IMR-90 (cell line): ENCODE results near the gene KLF13. TPM values are rescaled to one million over a fixed set of nuclear protein-coding genes. Genes with fewer than 3 reads are reported as not detected.
A peak's percentile ranks its signal among the peaks of the same experiment; 100 is the strongest.

ENCODE experiments used
- ATAC-seq: fragments of 200-7000 bp; cut with Tn5 transposase; 2 replicates; pipeline ENCODE4 v1.9.1; 2020; ENCODE audit warnings: low read depth, mild to moderate bottlenecking, moderate library complexity
- BruUV-seq: library from RNA; stranded (reverse); fragments of 400-500 nt; replicated peaks from 2 replicates; lab custom pipeline; 2021; lab: Mats Ljungman, UMichigan
- CTCF ChIA-PET: fragments of 300-600 bp; formaldehyde crosslinking; extraction: SDS; loops from one replicate; lab custom pipeline; 2021; ENCODE audit warnings: antibody characterized with exemption; lab: Yijun Ruan, JAX
- POLR2A ChIA-PET: fragments of 300-600 bp; sonication (Branson Sonifier 250); formaldehyde crosslinking; loops from one replicate; lab custom pipeline; 2022; ENCODE audit warnings: antibody characterized with exemption; ENCODE audit not compliant: unreplicated experiment; lab: Charles Lee
- DNase-seq: peaks from one replicate; pipeline ENCODE4 v3.0.0; 2013
- H2AFZ ChIP-seq: replicated peaks from 2 replicates; pipeline ENCODE3; 2013; ENCODE audit warnings: low read length, mild to moderate bottlenecking; ENCODE audit not compliant: poor library complexity
- H2AK5ac ChIP-seq: 2 replicates; pipeline ENCODE4 v1.6.1; 2013; ENCODE audit warnings: low read depth, low read length, inconsistent platforms
- H2AK9ac ChIP-seq: replicated peaks from 2 replicates; pipeline ENCODE3; 2013; ENCODE audit warnings: mild to moderate bottlenecking, low read depth, low read length, moderate library complexity; ENCODE audit not compliant: poor library complexity
- H2BK120ac ChIP-seq: 2 replicates; pipeline ENCODE4 v1.6.1; 2013; ENCODE audit warnings: low read depth, low read length, inconsistent platforms
- H2BK15ac ChIP-seq: 3 replicates; pipeline ENCODE4 v1.6.1; 2013; ENCODE audit warnings: low read depth, low read length, inconsistent platforms
- H2BK20ac ChIP-seq: 2 replicates; pipeline ENCODE4 v1.6.1; 2013; ENCODE audit warnings: low read depth, mild to moderate bottlenecking, inconsistent platforms, low read length, moderate library complexity
- H2BK5ac ChIP-seq: 2 replicates; pipeline ENCODE4 v1.6.1; 2013; ENCODE audit warnings: mild to moderate bottlenecking, low read depth, low read length, inconsistent platforms; ENCODE audit not compliant: poor library complexity, severe bottlenecking
- H3K14ac ChIP-seq: replicated peaks from 2 replicates; pipeline ENCODE4 v1.6.1; 2013; ENCODE audit warnings: low read depth, low read length, inconsistent platforms
- H3K18ac ChIP-seq: 2 replicates; pipeline ENCODE4 v1.6.1; 2013; ENCODE audit warnings: low read depth, low read length, control low read depth
- H3K23ac ChIP-seq: 2 replicates; pipeline ENCODE4 v1.6.1; 2013; ENCODE audit warnings: low read depth, low read length, inconsistent platforms
- H3K27ac ChIP-seq: 2 replicates; pipeline ENCODE4 v1.5.1; 2013; ENCODE audit warnings: mild to moderate bottlenecking, control low read depth, low read length; ENCODE audit not compliant: insufficient read depth
- H3K27me3 ChIP-seq: 2 replicates; pipeline ENCODE4 v1.6.1; 2013; ENCODE audit warnings: low read length; ENCODE audit not compliant: control insufficient read depth, insufficient read depth
- H3K36me3 ChIP-seq: 2 replicates; pipeline ENCODE4 v1.6.1; 2013; ENCODE audit warnings: low read length, mixed read lengths; ENCODE audit not compliant: control insufficient read depth, insufficient read depth
- H3K4ac ChIP-seq: 2 replicates; pipeline ENCODE4 v1.6.1; 2013; ENCODE audit warnings: low read depth, low read length, inconsistent platforms
- H3K4me1 ChIP-seq: 2 replicates; pipeline ENCODE4 v1.6.1; 2013; ENCODE audit warnings: low read length, mixed read lengths; ENCODE audit not compliant: control insufficient read depth, insufficient read depth
- H3K4me2 ChIP-seq: 2 replicates; pipeline ENCODE4 v1.6.1; 2013; ENCODE audit warnings: low read depth, mild to moderate bottlenecking, control low read depth, low read length, moderate library complexity
- H3K4me3 ChIP-seq: 2 replicates; pipeline ENCODE4 v1.5.1; 2013; ENCODE audit warnings: low read depth, mild to moderate bottlenecking, control low read depth, low read length, moderate library complexity; ENCODE audit not compliant: insufficient read depth
- H3K56ac ChIP-seq: 2 replicates; pipeline ENCODE4 v1.6.1; 2013; ENCODE audit warnings: low read length, inconsistent platforms; ENCODE audit not compliant: insufficient read depth; ENCODE audit errors: extremely low read depth
- H3K79me1 ChIP-seq, 2 experiments: 2 replicates each; pipeline ENCODE4 v1.6.1; 2013; ENCODE audit warnings: low read length in 2 of 2, inconsistent platforms in 1 of 2, low read depth in 1 of 2
- H3K9ac ChIP-seq: 2 replicates; pipeline ENCODE4 v1.6.1; 2013; ENCODE audit warnings: low read depth, low read length, control low read depth
- H3K9me1 ChIP-seq: 2 replicates; pipeline ENCODE4 v1.6.1; 2013; ENCODE audit warnings: low read length, inconsistent platforms; ENCODE audit not compliant: insufficient read depth
- H3K9me3 ChIP-seq: 2 replicates; pipeline ENCODE4 v1.6.1; 2013; ENCODE audit warnings: low read length; ENCODE audit not compliant: control insufficient read depth, insufficient read depth
- H4K20me1 ChIP-seq: 2 replicates; pipeline ENCODE4 v1.6.1; 2013; ENCODE audit warnings: low read length, inconsistent platforms; ENCODE audit not compliant: insufficient read depth
- H4K5ac ChIP-seq: 2 replicates; pipeline ENCODE4 v1.6.1; 2013; ENCODE audit warnings: mild to moderate bottlenecking, low read depth, low read length, control low read depth
- H4K8ac ChIP-seq, 2 experiments: 2 replicates each; pipeline ENCODE4 v1.6.1; 2013; ENCODE audit warnings: low read depth in 2 of 2, low read length in 2 of 2, control low read depth in 1 of 2, inconsistent platforms in 1 of 2
- H4K91ac ChIP-seq: 2 replicates; pipeline ENCODE4 v1.6.1; 2013; ENCODE audit warnings: low read depth, low read length, inconsistent platforms; ENCODE audit not compliant: insufficient read depth
- BHLHE40 ChIP-seq: fragments of 150-350 bp; IDR thresholded peaks from 2 replicates; pipeline ENCODE4 v1.6.1; 2016; ENCODE audit warnings: mild to moderate bottlenecking, low read depth, low read length
- CEBPB ChIP-seq: IDR thresholded peaks from 2 replicates; pipeline ENCODE4 v1.6.1; 2012; ENCODE audit warnings: low read depth, low read length, improper control_type of control experiment
- CHD1 ChIP-seq: IDR thresholded peaks from 2 replicates; pipeline ENCODE4 v1.6.1; 2012; ENCODE audit warnings: low read depth, low read length, improper control_type of control experiment
- CTCF ChIP-seq: conservative IDR thresholded peaks from 2 replicates; pipeline ENCODE4 v1.5.1; 2012; ENCODE audit warnings: mild to moderate bottlenecking, low read depth, low read length, improper control_type of control experiment
- ELK1 ChIP-seq: fragments of 150-350 bp; IDR thresholded peaks from 2 replicates; pipeline ENCODE4 v1.6.1; 2016; ENCODE audit warnings: low read depth, mild to moderate bottlenecking, low read length, moderate library complexity, borderline replicate concordance
- FOS ChIP-seq: fragments of 150-350 bp; IDR thresholded peaks from 2 replicates; pipeline ENCODE4 v1.6.1; 2016; ENCODE audit warnings: low read depth, low read length
- MAFK ChIP-seq: IDR thresholded peaks from 2 replicates; pipeline ENCODE4 v1.6.1; 2012; ENCODE audit warnings: low read depth, low read length, improper control_type of control experiment
- MAZ ChIP-seq: IDR thresholded peaks from 2 replicates; pipeline ENCODE4 v1.6.1; 2012; ENCODE audit warnings: low read depth, mild to moderate bottlenecking, low read length, improper control_type of control experiment, moderate library complexity, borderline replicate concordance
- MXI1 ChIP-seq: IDR thresholded peaks from 2 replicates; pipeline ENCODE4 v1.6.1; 2012; ENCODE audit warnings: low read depth, mild to moderate bottlenecking, low read length, moderate library complexity, borderline replicate concordance
- NFE2L2 ChIP-seq: fragments of 150-350 bp; IDR thresholded peaks from 2 replicates; pipeline ENCODE4 v1.6.1; 2016; ENCODE audit warnings: low read depth, mild to moderate bottlenecking, low read length
- POLR2A ChIP-seq: IDR thresholded peaks from 2 replicates; pipeline ENCODE4 v1.6.1; 2012; ENCODE audit warnings: mild to moderate bottlenecking, low read depth, low read length
- RAD21 ChIP-seq: IDR thresholded peaks from 2 replicates; pipeline ENCODE4 v1.6.1; 2012; ENCODE audit warnings: low read length, improper control_type of control experiment
- RCOR1 ChIP-seq: IDR thresholded peaks from 2 replicates; pipeline ENCODE4 v1.6.1; 2012; ENCODE audit warnings: mild to moderate bottlenecking, low read length, improper control_type of control experiment; ENCODE audit not compliant: insufficient replicate concordance
- RFX5 ChIP-seq: IDR thresholded peaks from 2 replicates; pipeline ENCODE4 v1.8.0; 2012; ENCODE audit warnings: low read depth, mild to moderate bottlenecking, low read length, moderate library complexity
- SMC3 ChIP-seq: fragments of 150-350 bp; IDR thresholded peaks from 2 replicates; pipeline ENCODE4 v1.6.1; 2016; ENCODE audit warnings: low read depth, mild to moderate bottlenecking, antibody characterized with exemption, low read length, moderate library complexity
- USF2 ChIP-seq: fragments of 150-350 bp; IDR thresholded peaks from 2 replicates; pipeline ENCODE4 v1.6.1; 2017; ENCODE audit warnings: mild to moderate bottlenecking, antibody characterized with exemption, low read length, low read depth
- WGBS, 2 experiments: methylation state at CpG; one replicate each; pipeline versions ENCODE4 v1.1.5 to v1.1.7; 2013; ENCODE audit warnings: missing lambda C conversion rate in 2 of 2; ENCODE audit not compliant: insufficient read length in 1 of 2; ENCODE audit errors: extremely low coverage in 2 of 2; 5-methylcytosine and 5-hydroxymethylcytosine counted together
- dilution Hi-C: fragments of 300-500 bp; cut with HindIII; formaldehyde crosslinking; loops from one replicate; pipeline ENCODE4 v1.14.3; 2018; ENCODE audit warnings: low sequenced_read_pairs; ENCODE audit not compliant: unreplicated experiment
- in situ Hi-C: fragments of 300-500 bp; cut with MboI; formaldehyde crosslinking; loops from 3 replicates; pipeline ENCODE4 v1.14.3; 2019; ENCODE audit warnings: low sequenced_read_pairs, inconsistent platforms, mixed read lengths
- intact Hi-C: fragments of 100-400 bp; cut with micrococcal nuclease; formaldehyde crosslinking; loops from 2 replicates; pipeline ENCODE4 v1.10.0; 2022
- polyA plus RNA-seq, 3 experiments: library from polyadenylated mRNA; depleted of rRNA; stranded (reverse); fragments of >200 nt; gene quantifications; 2 replicates each; pipeline ENCODE4 v1.2.3, GENCODE V29; 2012; ENCODE audit warnings: low replicate concordance in 1 of 3
- total RNA-seq: library from RNA; depleted of rRNA; stranded (reverse); fragments of >200 nt; gene quantifications from 2 replicates; pipeline ENCODE4 v1.2.3, GENCODE V29; 2012

Gene KLF13
- total and polyA plus RNA-seq, 2 of the 4 experiments (the other 2 are of a cell fraction) = 9.5 to 10.6 TPM

- Histone ChIP-seq H3K56ac (no peak overlapping the region), H3K9me3 (no peaks in the 10 kb centered on the region), H3K23ac (no peak overlapping the region), H2BK20ac (no peak overlapping the region), H4K5ac (no peak overlapping the region), H3K79me1 (peaks cover 23 to 75% of the 10 kb centered on the region in 2 experiments), H3K4me3 (no peak overlapping the region), H4K20me1 (peaks cover 30% of the 10 kb centered on the region), H3K18ac (no peak overlapping the region), H2BK5ac (no peak overlapping the region), H2BK15ac (no peak overlapping the region; the same call in 2 of the 3 replicates), H2AK9ac (no peak overlapping the region), H3K27me3 (no peaks in the 10 kb centered on the region), H3K9ac (no peak overlapping the region), H3K4me2 (no peak overlapping the region), H2AK5ac (no peak overlapping the region), H4K8ac (no peak overlapping the region), H3K4ac (no peak overlapping the region), H3K14ac (no peak overlapping the region), H3K27ac (no peak overlapping the region), H3K9me1 (peaks cover 17% of the 10 kb centered on the region), H3K36me3 (peaks cover 19% of the 10 kb centered on the region), H2AFZ (no peak overlapping the region), H4K91ac (no peak overlapping the region), H2BK120ac (no peak overlapping the region), H3K4me1 (peaks cover 5% of the 10 kb centered on the region)
- intact Hi-C loops (no loop called here), in situ Hi-C loops (no loop called here), dilution Hi-C loops (no loop called here)
- ChIA-PET CTCF (no interaction called here), POLR2A (no interaction called here)
- TSS peak; percentile 64 for BruUV-seq
- WGBS, 2 experiments = 94% methylated on average over 7 of the region's 12 CpGs; no CpG with 5 or more reads in 1 of the 2 experiments
- ATAC-seq = no peak
- no peak for DNase-seq
- no peak for TF ChIP-seq POLR2A
- TF ChIP-seq CEBPB = no peak
- no peak for TF ChIP-seq RFX5
- no peak for TF ChIP-seq FOS
- no peak for TF ChIP-seq SMC3
- TF ChIP-seq USF2 = no peak
- no peak for TF ChIP-seq MAFK
- no peak for TF ChIP-seq NFE2L2
- no peak for TF ChIP-seq CHD1
- TF ChIP-seq RAD21 = no peak
- TF ChIP-seq RCOR1 = no peak
- TF ChIP-seq MXI1 = no peak
- no peak for TF ChIP-seq BHLHE40
- no peak for TF ChIP-seq CTCF
- TF ChIP-seq ELK1 = no peak
- TF ChIP-seq MAZ = no peak
Observed at GRCh38 chr15:31374986-31375385, 48.4 kb downstream of the KLF13 start.
